Stimulated activated CD4-positive, alpha-beta T cell treated with anti-CD3 and anti-CD28 coated beads, Interleukin-2, amount 100 ng/mL, for 24 hours (primary cell): ENCODE results near the gene ETHE1.
A peak's percentile ranks its signal among the peaks of the same experiment; 100 is the strongest.
"Not testable (repeated sequence)": the region's sequence is repeated elsewhere in the genome, so short reads cannot be mapped to it uniquely, and the experiment has no call there.

Source experiments
- DNase-seq, 2 donors: peaks; one replicate each; pipeline ENCODE4 v3.0.0-alpha.2; 2020

The ETHE1 gene

DNA sequence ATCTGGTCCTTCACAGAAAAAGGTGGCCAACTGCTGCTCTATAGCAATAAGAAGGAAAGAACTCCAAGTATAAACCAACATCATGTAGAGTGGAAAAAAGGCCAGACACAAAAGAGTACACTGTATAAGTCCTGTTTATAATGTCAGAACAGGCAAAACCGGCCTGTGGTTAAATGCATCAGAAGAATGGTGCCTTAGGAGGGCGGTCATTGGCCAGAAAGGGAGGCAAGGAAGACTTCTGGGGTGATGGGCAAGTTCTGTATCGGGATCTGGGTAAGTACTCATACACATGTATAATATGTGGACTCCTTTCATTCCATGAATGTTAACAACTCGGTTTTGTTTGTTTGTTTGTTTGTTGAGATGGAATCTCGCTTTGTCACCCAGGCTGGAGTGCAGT, 4.1 kb downstream of the ETHE1 start:
- no peak for DNase-seq

DNA sequence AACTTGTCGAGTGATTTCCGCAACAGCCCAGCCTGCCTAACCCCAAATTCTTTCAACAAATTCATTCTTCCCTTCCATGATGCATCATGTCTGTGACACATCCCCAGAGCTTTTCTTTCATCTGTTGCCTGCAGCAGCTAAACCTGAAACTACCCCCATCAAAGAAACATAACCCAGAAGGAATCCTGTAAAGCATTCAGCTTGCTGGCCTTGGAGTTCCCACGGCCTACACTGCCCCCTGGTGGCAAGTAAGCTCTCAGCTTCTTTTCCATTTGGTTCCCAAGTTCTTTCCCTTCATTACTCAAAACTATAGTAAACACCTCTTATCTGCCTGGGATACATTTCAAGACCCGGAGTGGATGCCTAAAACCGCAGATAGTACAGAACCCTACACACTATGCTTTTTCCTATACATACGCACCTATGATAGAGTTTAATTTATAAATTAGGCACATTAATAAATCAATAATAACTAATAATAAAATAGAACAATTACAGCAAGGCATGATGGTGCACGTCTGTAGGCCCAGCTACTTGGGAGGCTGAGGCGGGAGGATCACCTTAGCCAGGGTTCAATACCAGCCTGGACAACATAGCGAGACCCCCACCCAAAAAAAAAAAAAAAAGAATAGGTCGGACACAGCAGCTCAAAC, 7.4 kb downstream of the ETHE1 start:
- DNase-seq = peak; percentile 85 to 86

DNA sequence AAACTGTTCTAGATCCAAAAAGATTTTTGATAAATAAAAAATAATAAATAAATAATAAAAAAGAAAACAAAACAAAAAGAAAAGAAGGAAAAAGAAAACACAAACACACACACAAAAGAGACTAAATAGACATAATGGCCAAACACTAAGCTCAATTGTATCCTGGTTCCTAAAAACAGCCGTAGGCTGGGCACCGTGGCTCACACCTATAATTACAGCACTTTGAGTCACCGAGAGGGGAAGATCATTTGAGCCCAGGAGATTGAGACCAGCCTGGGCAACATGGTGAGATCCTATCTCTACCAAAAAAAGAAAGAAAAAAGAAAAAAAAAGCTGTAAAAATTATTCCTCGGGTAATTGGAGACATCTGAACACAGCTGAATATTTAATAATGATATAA, 8.9 kb downstream of the ETHE1 start:
- DNase-seq = no peak

DNA sequence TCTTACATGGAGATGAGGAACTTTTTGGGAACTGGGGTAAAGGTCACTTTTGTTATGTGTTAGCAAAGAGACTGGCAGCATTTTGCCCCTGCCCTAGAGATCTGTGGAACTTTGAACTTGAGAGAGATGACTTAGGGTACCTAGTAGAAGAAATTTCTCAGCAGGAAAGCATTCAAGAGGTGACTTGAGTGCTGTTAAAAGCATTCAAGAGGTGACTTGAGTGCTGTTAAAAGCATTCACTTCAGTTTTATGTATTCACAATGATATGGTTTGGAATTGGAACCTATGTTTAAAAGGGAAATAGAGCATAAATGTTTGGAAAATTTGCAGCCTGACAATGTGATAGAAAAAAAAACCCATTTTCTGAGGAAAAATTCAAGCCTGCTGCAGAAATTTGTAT, 14.6 kb downstream of the ETHE1 start:
- DNase-seq = not testable (repeated sequence)

DNA sequence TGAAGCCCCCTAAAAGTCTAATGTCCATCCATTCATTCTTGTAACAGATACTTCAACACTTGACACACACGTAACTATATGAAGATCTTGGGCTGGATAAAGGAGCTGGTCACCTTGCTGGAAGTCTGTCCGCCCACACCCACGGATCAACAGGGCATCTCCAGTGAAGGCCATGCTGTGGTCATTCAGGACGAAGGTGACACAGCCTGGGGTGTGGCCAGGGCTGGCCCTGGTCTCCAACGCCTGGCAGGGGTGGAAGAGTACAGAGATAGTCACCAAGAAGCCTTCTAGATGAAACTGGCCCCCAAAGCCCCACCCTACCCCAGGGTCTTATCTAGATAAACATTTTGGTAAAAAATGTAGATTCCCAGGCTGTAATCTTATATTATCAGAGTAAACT, 15.7 kb downstream of the ETHE1 start:
- DNase-seq = no peak

DNA sequence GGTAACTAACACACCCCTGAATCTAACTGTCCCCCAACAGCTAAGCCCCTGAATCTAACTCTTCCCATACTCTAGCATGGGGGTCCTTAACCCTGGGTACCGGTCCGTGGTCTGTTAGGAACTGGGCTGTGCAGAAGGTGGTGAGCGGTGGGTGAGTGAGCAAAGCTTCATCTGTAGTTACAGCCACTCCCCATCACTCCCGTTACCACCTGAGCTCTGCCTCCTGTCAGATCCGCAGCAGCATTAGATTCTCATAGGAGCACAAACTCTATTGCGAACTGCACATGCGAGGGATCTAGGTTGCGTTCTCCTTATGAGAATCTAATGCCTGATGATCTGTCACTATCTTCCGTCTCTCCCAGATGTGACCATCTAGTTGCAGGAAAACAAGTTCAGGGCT, 16.3 kb downstream of the ETHE1 start:
- no peak for DNase-seq

DNA sequence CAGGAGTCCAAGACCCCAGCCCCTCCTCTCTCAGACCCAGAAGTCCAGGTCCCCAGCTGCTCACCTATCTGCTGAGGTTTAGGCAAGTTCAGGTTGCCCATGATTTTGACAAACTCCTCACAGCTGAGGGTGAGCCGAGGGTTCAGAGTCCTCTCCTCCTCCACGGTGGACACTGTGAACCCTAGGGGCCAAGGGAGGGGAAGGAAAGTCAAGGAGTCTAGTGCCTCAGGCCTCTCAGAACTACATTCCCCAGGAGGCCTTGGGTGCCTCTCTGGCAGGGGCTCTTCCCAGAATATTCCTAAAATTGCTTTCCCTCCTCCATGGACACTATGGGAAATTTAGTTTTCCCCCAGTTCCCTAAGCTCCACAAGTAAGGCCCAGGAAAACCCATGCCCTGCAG, 19.1 kb downstream of the ETHE1 start:
- no peak for DNase-seq

DNA sequence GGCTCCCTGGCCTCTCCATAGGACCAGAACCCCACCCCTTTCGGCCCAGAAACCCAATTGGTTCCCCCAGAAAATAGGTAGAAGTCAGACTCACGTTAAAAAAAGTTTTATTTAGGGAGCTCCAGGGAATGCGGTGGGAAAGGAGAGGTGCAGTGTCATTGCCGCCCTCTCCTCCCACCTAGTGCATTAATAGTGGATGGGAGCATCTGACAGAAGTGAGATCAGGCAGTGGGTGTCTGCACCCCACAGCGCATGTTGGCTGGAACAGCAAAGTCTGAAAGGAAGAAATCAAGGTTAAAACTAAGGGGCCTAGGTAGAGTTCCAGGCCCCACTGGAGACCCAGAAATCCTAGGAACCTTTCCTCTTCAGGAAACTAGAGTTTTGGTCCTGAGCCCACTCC, 20.4 kb downstream of the ETHE1 start:
- DNase-seq = no peak

DNA sequence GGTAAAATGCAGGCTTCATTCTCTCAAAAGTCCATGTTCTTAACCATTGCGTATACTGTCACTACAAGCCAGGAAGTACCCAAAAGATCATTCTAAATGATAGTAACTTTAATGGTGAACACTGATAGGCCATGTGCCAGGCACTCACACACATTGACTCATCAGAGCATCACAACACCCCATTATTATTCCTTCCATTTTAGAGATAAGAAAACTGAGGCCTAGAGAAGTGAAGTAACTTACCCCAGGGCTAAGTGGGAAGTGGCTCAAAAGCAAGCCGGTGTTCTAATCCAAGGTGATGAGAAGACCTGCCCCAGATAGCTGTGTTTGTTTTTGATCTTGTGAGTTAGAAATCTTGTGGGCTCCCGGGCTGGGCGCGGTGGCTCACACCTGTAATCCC, 21.1 kb downstream of the ETHE1 start:
- DNase-seq = no peak

DNA sequence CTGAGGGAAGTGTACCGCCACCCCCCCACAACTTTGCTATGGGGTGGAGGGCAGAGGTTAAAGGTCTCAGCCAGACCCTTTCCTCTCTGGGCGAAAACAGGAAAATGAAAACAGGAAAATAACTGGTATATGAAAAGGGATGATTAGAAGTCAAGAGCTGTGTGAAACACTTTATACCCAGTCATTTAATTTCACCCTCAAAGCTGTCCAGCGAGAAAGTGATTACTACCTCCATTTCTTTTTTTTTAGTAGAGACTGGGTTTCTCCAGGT, 21.9 kb downstream of the ETHE1 start:
- no peak for DNase-seq

DNA sequence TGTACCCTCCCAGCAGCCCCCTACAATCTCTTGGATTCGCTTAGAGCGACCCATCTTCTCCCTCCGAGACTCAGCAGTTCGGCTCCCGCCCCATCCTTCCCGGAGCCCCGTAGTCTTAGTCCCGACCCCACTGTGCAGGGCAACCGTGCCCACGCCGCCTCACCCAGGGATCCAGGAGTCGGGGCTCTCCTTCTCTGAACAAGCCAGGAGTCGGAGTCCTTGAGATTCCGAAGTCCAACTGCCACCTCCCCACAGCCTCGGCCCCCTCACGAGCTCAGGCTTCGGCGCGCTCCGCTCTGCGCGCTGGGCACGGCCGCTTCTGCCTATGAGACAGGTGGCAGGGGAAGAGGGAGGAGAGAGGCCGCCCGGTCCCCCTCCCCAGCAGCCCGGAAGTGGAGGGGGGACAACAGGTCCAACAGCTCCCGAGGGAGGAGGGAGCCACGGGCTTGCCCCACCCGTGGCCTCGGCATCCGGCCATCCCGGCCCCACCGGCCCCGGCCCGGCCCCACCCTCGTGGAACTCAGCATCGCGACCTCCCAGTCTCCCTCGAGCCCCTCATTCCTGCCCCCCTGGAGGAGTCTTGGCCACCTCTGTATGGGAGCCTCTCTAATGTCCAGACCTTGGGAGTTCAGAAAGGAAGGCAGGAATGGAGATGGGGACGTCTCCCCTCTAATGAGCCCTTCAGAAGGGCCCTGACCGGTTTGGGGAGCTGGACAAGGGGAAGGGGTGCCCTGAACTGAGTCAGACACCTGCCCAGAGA, 22.4 kb downstream of the ETHE1 start, which contains the start of gene PHLDB3:
Gene PHLDB3 (minus strand): TSS at position 321 of the 760 bp plus-strand sequence. CDS start 628 bp downstream, outside the sequence.
- peak; percentile 57 to 60 for DNase-seq

DNA sequence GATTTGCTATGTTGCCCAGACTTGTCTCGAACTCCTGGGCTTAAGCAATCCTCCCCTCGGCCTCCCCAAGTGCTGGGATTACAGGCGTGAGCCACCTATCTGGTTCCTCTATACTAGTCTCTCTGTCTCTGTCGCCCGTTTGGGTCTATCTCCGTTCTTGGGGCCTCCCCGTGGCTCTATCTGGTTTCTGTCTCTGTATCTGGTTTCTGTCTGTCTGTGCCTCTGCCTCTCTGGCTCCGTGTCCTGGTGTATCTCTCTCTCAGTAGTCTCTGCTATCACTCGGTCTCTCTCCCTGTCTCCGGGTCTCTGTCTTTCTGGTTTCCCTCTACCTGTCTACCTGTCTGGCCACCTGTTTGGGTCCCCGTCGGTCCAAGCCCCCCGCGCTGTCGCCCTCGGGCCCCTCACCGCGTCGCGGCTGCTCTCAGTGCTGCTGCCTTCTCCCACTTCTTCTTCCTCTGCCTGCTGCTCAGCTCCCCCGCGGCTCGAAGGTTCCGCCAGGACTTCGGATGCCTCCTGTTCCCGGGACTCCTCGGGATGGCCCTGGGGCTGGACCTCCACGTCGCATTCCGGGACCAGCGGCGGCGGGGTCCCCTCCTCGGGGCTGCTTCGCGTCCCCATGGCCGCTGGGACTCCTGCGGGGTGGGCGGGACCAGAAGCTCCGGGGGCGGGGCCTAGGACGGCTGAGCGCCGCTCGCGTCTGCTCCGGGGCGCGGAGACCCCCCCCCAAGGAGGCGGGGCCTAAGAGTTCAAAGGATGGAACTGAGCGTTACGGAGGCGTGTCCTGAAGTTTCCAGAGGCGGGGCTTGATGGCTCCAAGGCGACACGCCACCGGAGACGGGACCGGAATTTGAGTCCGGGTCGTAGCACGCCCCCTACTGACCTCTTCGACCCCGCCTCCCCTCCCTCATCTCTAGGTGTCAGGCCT, 23.2 kb downstream of the ETHE1 start:
- peak; percentile 99 for DNase-seq

DNA sequence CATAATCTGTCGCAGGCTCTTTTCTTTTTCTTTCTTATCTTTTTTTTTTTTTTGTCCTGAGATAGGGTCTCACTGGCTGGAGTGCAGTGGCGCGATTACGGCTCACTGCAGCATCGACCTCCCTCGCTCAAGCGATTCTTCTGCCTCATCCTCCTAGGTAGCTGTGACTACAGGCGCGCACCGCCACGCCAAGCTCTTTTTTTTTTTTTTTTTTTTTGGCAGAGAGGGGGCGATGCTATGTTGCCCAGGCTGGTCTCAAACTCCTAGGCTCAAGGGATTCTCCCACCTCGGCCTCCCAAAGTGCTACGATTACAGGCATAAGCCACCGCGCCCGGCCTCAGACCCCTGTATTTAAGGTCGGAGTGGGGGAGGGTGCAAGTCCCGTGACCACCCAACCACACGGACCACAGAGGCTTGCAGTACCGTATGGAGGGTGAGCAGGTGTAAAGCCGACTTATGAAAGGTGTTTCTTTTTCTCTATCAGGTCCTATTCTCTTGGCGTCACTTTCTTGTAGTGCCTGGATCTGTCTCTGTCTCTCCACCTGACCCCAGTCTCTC, 24.5 kb downstream of the ETHE1 start:
- no peak for DNase-seq

DNA sequence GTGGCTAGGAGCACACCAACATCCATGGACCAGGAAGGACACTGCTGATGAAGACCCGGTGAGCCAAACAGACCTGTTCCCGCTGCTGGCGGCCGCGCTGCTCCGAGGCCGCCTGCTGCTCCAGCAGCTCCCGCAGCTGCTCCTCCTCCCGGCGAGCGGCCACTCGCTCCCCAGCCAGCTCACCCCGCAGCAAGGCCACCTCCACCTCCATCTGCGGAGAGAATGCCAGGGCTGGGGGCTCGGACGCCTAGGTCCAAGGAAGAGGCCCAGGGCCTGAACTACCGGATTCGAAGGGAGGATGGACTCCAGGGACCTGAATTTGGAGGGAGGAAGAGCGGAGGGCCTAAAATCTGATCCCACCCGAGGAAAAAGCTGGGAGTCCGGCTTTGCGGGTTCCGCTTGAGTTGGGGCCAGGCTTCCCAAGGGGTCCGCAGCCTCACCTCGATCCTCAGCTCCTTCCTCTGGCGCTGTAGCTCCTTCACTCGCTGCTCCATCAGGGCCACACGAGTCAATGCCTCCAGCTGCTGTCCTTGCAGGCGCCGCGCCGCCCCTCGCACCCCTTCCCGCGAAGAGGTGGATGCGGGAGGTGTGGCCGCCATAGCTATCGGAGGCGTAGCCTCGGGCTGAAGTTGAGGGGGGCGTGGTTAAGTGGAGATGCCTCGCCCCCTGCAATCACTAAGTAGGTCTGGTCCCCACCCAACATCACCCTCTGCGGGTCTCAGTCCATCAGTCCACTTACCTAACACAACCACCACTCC, 25.2 kb downstream of the ETHE1 start:
- no peak for DNase-seq

DNA sequence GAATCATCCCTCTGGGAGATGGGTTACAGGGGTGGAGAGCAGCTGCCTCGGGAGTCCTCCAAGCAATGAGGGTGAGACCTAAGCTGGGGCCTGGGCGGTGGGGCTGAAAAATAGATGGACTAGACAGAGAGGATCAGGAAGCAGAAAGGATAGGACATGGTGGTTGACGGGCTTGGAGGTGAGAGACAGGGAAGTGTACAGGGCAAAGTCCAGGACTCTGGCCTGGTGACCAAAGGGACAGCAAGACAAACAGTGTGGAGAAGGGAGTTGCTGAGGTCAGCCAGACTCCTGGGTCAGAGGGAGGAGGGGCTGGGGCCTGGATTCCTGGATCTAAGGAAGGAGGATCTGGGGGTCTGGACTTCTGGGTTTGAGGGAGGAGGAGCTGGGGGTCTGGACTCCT, 28.0 kb downstream of the ETHE1 start:
- no peak for DNase-seq

DNA sequence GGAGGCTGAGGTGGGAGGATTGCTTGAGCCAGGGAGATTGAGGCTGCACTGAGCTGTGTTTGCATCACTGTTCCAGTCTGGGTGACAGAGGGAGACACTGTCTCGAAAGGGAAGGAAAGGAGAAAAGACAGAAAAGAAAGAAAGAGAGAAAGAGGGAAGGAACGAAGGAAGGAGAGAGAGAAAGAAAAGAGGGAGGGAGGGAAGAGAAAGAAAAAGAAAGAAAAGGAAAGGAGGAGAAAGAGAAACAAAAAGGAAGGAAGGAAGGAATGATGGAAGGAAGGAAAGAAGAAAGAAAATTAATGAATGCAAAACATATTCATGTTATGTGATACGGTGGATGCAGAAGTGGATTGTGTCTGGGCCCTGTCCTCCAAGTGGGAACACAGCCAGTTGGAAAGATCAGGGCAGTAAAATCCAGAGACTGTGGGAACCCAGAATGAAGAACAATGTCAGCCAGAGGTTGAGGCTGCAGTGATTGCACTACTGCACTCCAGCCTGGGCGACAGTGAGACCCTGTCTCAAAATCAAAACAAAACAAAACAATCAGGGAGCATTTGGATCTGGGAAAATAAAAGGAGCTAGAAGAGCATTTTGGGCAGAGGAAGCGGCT, 28.7 kb downstream of the ETHE1 start:
- no peak for DNase-seq

DNA sequence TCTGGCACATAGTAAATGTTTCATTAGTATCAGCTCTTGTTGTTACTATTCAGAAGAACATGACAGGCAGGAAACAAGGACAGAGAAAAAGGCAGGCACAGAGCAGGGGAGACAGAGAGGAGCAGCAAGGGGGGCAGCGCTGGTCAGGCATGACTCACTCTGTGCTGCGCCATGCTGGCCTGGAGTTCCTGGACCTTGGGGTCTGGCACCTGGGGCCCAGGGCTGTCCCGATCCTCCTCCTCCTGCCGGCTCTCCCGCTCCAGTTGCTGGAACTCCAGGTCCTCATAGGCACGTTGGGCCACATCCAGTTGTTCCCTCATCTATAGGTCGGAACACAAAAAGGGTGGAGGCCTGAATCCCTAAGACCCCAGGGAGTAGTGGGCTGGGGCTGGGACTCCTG, 30.0 kb downstream of the ETHE1 start:
- no peak for DNase-seq

DNA sequence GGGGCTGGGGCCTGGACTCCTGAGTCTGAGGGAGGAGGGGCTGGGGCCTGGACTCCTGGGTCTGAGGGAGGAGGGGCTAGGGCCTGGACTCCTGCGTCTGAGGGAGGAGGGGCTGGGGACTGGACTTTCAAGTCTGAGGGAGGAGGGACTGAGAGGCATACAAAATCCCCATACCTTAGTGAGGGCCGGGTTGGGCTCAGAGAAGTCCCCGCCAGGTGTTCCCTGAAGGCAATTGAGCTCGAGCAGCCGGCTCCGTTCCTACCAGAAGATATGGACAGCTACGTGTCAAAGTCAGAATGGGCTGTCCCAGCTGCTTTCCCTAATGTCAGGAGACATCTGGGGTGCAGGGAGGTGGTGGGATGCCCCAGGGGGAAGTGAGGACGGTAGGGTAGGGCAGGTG, 31.9 kb downstream of the ETHE1 start:
- no peak for DNase-seq

DNA sequence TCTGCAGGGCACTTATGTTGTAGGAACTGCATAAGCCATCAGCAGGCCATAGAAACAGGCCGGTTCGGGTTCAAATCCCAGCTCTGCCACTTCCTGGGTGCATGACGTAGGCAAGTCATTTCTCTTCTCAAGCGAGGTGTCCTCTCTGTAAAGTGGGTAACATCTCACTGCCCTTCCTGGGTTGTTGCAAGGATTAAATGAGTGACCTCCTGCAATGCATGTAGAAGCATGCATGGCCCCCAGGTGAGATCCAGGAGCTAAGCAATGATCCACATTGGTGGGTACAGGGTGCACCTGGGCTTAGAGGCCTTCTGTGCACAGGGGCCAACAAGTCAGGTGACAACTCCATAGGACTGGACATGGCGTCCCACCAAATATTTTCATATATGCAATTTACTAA, 36.2 kb downstream of the ETHE1 start:
- no peak for DNase-seq

DNA sequence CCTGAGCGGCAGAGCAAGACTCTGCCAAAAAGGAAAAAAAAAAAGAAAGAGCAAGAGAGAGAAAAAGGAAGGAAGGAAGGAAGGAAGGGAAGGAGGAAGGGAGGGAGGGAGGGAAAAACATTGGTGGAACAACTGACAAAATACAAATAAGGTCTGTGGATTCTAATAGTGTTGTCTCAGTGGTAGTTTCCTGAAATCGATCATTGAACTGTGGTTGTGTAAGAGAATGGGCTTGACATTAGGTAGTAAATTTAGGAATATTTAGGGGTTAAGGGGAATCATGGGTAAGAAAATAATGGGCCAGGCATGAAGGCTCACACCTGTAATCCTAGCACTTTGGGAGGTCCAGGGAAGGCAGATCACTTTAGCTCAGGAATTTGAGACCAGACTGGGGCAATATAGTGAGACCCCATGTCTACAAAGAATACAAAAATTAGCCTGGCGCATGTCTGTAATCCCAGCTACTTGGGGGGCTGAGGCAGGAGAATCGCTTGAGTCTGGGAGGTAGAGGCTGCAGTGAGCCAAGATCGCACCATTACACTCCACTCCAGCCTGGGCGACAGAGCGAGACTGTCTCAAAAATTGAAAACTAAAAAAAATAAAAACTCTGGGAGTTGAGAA, 36.9 kb downstream of the ETHE1 start:
- no peak for DNase-seq

DNA sequence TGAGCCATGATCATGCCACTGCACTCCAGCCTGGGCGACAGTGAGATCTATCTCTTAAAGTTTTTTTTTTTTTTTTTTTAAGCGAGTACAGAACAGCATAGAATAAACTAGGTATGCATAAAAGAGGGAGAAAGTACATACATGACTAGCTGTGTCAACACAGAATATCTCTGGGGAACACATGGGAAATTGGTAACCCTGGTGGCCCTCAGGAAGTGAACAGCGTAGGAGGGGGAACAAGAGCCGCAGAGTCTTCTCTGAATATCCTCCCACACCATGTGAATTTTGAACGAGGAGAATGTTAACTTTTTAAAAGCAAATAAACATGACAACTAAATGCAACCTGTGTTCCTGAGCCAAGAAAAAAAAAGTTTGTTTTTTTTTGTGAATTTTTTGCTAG, 37.7 kb downstream of the ETHE1 start:
- DNase-seq = no peak

DNA sequence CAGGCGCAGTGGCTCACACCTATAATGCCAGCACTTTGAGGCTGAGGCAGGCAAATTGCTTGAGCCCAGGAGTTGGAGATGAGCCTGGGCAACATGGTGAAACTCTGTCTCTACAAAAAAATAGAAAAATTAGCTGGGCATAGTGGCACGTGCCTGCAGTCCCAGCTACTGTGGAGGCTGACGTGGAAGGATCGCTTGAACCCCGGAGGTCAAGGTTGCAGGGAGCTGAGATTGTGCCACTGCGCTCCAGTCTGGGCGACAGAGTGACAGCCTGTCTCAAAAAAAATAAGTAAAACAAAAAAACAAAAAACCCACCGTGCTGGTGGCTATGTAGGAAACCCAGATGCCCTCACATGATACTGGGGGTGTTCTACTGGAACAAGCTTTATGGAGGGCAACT, 38.8 kb downstream of the ETHE1 start:
- no peak for DNase-seq
